ENCODE results near the gene MUCL3.
"Not testable (repeated sequence)": the region's sequence is repeated elsewhere in the genome, so short reads cannot be mapped to it uniquely, and the experiment has no call there.

The MUCL3 gene

GRCh38 chr6:30907758-30908591 lies 32.8 kb upstream of the MUCL3 start, which contains the start of gene GTF2H4:
Gene GTF2H4 (plus strand): TSS chr6:30908207.
- H3K27ac ChIP-seq = peak within 1 kb of the TSS; percentile 70 to 75
- no peaks in the 10 kb centered on the region for H3K9me3 ChIP-seq
- peak within 1 kb of the TSS; percentile 68 to 89 for H3K4me3 ChIP-seq
- H3K27me3 ChIP-seq = no peaks in the 10 kb centered on the region
- intact Hi-C loops (cut with DNase I; ENCODE audit: low total_unique reads) = no loop called here
- peaks cover 0 to 19% (median 12%) of the 10 kb centered on the region in 4 donors for H3K4me1 ChIP-seq
- TF ChIP-seq, protein P1, sequence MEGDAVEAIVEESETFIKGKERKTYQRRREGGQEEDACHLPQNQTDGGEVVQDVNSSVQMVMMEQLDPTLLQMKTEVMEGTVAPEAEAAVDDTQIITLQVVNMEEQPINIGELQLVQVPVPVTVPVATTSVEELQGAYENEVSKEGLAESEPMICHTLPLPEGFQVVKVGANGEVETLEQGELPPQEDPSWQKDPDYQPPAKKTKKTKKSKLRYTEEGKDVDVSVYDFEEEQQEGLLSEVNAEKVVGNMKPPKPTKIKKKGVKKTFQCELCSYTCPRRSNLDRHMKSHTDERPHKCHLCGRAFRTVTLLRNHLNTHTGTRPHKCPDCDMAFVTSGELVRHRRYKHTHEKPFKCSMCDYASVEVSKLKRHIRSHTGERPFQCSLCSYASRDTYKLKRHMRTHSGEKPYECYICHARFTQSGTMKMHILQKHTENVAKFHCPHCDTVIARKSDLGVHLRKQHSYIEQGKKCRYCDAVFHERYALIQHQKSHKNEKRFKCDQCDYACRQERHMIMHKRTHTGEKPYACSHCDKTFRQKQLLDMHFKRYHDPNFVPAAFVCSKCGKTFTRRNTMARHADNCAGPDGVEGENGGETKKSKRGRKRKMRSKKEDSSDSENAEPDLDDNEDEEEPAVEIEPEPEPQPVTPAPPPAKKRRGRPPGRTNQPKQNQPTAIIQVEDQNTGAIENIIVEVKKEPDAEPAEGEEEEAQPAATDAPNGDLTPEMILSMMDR (IDR thresholded peaks at IDR 0.05) = no peak
- peak; percentile 98 to 99 for DNase-seq
- H3K36me3 ChIP-seq = peaks cover 7 to 29% (median 27%) of the 10 kb centered on the region in 3 donors

GRCh38 chr6:30908700-30909099 lies 32.1 kb upstream of the MUCL3 start:
- Histone ChIP-seq H3K36me3 (peaks cover 7 to 29% (median 27%) of the 10 kb centered on the region in 3 donors), H3K27me3 (no peaks in the 10 kb centered on the region), H3K4me3 (peak overlapping the region; percentile 68 to 89), H3K9me3 (no peaks in the 10 kb centered on the region), H3K27ac (peak overlapping the region; percentile 70 to 75), H3K4me1 (peaks cover 0 to 27% (median 18%) of the 10 kb centered on the region in 4 donors)
- no peak for DNase-seq
- TF ChIP-seq, protein P1 (IDR thresholded peaks at IDR 0.05) = no peak
- intact Hi-C loops (cut with DNase I; ENCODE audit: low total_unique reads) = no loop called here

GRCh38 chr6:30910473-30910872 lies 30.3 kb upstream of the MUCL3 start:
- peaks cover 0 to 40% (median 29%) of the 10 kb centered on the region in 4 donors for H3K4me1 ChIP-seq
- DNase-seq; H3K4me3 ChIP-seq; intact Hi-C loops (cut with DNase I; ENCODE audit: low total_unique reads); H3K9me3 ChIP-seq; H3K27ac ChIP-seq; H3K27me3 ChIP-seq: not testable (repeated sequence)
- H3K36me3 ChIP-seq = peaks cover 7 to 29% (median 27%) of the 10 kb centered on the region in 3 donors

DNA sequence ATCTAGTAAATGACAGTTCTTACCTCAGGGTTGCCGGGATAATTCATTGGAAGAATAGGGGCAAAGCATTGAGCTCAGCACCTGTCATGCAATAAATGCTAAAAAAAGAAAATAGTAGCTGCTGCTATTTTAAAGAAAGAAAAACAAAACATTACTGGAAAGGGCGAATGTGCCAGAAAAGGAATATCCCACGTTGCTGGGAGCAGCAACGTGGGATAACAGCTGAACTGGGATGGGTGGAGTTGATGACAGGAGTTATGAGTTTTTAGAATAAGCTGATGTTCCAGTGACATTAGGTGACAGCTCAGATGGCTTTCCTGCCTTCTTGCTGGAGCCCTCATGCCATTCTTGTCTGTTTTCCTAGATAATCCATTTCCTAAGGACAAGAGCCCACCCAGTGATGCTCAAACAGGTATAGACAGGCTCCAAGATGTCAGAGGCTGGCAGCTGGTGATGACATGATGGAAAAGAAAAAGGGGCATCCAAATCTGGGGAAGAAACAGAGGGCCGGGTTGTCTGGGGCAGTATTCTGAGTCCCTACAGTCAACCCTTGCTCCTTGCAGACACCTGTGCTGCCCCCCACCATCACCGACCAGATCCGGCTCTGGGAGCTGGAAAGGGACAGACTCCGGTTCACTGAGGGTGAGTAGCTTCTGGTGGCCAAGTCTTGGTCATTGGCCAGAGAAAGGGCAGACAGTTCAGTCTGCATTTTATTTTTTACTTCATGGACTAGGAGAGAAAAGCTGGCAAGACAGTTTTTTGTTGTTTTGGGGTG lies 27.8 kb upstream of the MUCL3 start:
- Histone ChIP-seq H3K27me3 (no peaks in the 10 kb centered on the region), H3K4me1 (peaks cover 0 to 47% (median 34%) of the 10 kb centered on the region in 4 donors), H3K9me3 (no peaks in the 10 kb centered on the region), H3K36me3 (peaks cover 14 to 44% (median 36%) of the 10 kb centered on the region in 3 donors), H3K4me3 (peak overlapping the region; percentile 53 to 63), H3K27ac (peak overlapping the region; percentile 85 to 87)
- intact Hi-C loops (cut with DNase I; ENCODE audit: low total_unique reads) = loop anchor here (2.0 kb wide), 1 partner anchor 418 kb away; no protein-coding TSS in a partner anchor
- no peak for DNase-seq
- TF ChIP-seq, protein P1 (IDR thresholded peaks at IDR 0.05) = no peak

- H3K4me3 ChIP-seq = peak overlapping the region; percentile 53 to 63
- peaks cover 14 to 52% (median 44%) of the 10 kb centered on the region in 3 donors for H3K36me3 ChIP-seq
- peak overlapping the region; percentile 85 to 87 for H3K27ac ChIP-seq
- DNase-seq = no peak
- intact Hi-C loops (cut with DNase I; ENCODE audit: low total_unique reads) = loop anchor here (2.0 kb wide), 2 partner anchors 173 to 419 kb away; no protein-coding TSS in a partner anchor
- no peaks in the 10 kb centered on the region for H3K9me3 ChIP-seq
- peaks cover 0 to 44% (median 31%) of the 10 kb centered on the region in 4 donors for H3K4me1 ChIP-seq
- TF ChIP-seq, protein P1 (IDR thresholded peaks at IDR 0.05) = no peak
- no peaks in the 10 kb centered on the region for H3K27me3 ChIP-seq
Observed at GRCh38 chr6:30913721-30914075, 27.1 kb upstream of the MUCL3 start.
